ENCODE measurements around the gene AFAP1.

The AFAP1 gene

GRCh38 chr4:7741946-7742806, 197.5 kb downstream of the AFAP1 start:
- no peak overlapping the region for H3K4me3 ChIP-seq (ENCODE audit: low read depth, low read length)
- H3K27ac ChIP-seq, result no peak overlapping the region
- no peak for TF ChIP-seq CTCF (IDR thresholded peaks at IDR 0.05; ENCODE audit: low read depth, low read length, missing control alignments)
- in situ Hi-C loops (cut with HindIII; ENCODE audit: low pct_ligation_motif_present, low sequenced_read_pairs), result no loop called here
- no peaks in the 10 kb centered on the region for H3K27me3 ChIP-seq (replicated peaks)
- H3K36me3 ChIP-seq (replicated peaks), result no peaks in the 10 kb centered on the region
- no peak for DNase-seq

DNA sequence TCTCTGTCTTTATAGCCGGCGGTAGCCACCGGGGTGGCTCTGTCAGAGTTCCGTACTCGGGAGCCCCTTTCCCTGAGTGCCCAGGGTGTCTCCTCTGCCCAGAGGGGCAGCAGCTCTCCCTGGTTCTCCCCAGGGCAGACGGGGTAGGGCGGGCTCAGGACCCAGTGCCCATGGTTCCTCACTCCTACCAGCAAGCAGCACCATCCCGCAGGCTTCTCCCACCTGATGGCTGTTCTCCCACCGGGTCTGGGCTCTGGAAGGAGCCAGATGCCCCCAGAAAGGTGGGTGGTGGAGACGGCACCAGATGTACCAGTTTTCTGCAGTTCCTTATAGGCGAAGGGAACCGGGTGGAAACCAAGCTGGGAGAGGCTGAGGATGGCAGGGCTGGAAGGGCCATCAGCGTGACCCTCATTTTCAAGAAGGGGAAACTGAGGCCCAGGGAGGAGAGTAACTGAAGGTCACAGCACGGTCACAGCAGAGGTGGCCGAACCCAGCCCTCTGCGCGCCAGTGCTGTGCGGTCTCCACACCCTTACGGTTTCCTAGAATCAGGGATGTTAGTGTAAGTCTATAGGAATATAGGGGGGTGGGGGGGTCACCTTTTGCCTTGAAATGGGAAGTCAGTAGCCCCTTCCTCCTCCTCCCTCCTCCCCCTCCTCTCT, 198.7 kb downstream of the AFAP1 start:
- Histone ChIP-seq H3K27me3 (replicated peaks) (no peaks in the 10 kb centered on the region), H3K36me3 (replicated peaks) (no peaks in the 10 kb centered on the region), H3K27ac (no peak overlapping the region), H3K4me3 (ENCODE audit: low read depth, low read length) (no peak overlapping the region)
- DNase-seq, result no peak
- TF ChIP-seq CTCF (IDR thresholded peaks at IDR 0.05; ENCODE audit: low read depth, low read length, missing control alignments), result no peak
- in situ Hi-C loops (cut with HindIII; ENCODE audit: low pct_ligation_motif_present, low sequenced_read_pairs), result no loop called here

- H3K27me3 ChIP-seq (replicated peaks), result peaks cover 2% of the 10 kb centered on the region
- no peaks in the 10 kb centered on the region for H3K36me3 ChIP-seq (replicated peaks)
- DNase-seq, result no peak
- no peak overlapping the region for H3K27ac ChIP-seq
- TF ChIP-seq CTCF (IDR thresholded peaks at IDR 0.05; ENCODE audit: low read depth, low read length, missing control alignments), result no peak
- in situ Hi-C loops (cut with HindIII; ENCODE audit: low pct_ligation_motif_present, low sequenced_read_pairs), result no loop called here
- no peak overlapping the region for H3K4me3 ChIP-seq (ENCODE audit: low read depth, low read length)
Observed at GRCh38 chr4:7739918-7740865, 199.5 kb downstream of the AFAP1 start.

- no peak for TF ChIP-seq CTCF (IDR thresholded peaks at IDR 0.05; ENCODE audit: low read depth, low read length, missing control alignments)
- peaks cover 2% of the 10 kb centered on the region for H3K27me3 ChIP-seq (replicated peaks)
- DNase-seq, result no peak
- H3K27ac ChIP-seq, result no peak overlapping the region
- in situ Hi-C loops (cut with HindIII; ENCODE audit: low pct_ligation_motif_present, low sequenced_read_pairs), result no loop called here
- H3K36me3 ChIP-seq (replicated peaks), result no peaks in the 10 kb centered on the region
- no peak overlapping the region for H3K4me3 ChIP-seq (ENCODE audit: low read depth, low read length)
Observed at GRCh38 chr4:7739077-7739917, 200.4 kb downstream of the AFAP1 start.

GRCh38 chr4:7738458-7739076, 201.1 kb downstream of the AFAP1 start:
- Histone ChIP-seq H3K27me3 (replicated peaks) (peaks cover 2% of the 10 kb centered on the region), H3K27ac (no peak overlapping the region), H3K4me3 (ENCODE audit: low read depth, low read length) (no peak overlapping the region), H3K36me3 (replicated peaks) (no peaks in the 10 kb centered on the region)
- TF ChIP-seq CTCF (IDR thresholded peaks at IDR 0.05; ENCODE audit: low read depth, low read length, missing control alignments), result no peak
- DNase-seq, result no peak
- in situ Hi-C loops (cut with HindIII; ENCODE audit: low pct_ligation_motif_present, low sequenced_read_pairs), result no loop called here

Data from brain microvascular endothelial cell (primary cell).